HepG2 (cell line): Measurements from ENCODE around the gene TRMT2A. TPM values are rescaled to one million over a fixed set of nuclear protein-coding genes. Genes with fewer than 3 reads are reported as not detected.
A peak's percentile ranks its signal among the peaks of the same experiment; 100 is the strongest.

Experiments
- CBX5 ChIP-seq: sonication (generic); formaldehyde crosslinking; IDR thresholded peaks from 2 replicates; pipeline ENCODE4 v1.4.0; 2020; ENCODE audit warnings: missing genetic modification reagents, borderline replicate concordance
- GABPB1 ChIP-seq: IDR thresholded peaks from 2 replicates; pipeline ENCODE4 v1.6.1; 2016; ENCODE audit warnings: mild to moderate bottlenecking, missing genetic modification reagents, moderate library complexity, missing compliant biosample characterization
- HOXA5 ChIP-seq: sonication (generic); formaldehyde crosslinking; IDR thresholded peaks from 2 replicates; pipeline ENCODE4 v1.4.0; 2020; ENCODE audit warnings: missing genetic modification reagents
- IRF9 ChIP-seq: sonication (generic); formaldehyde crosslinking; IDR thresholded peaks from 2 replicates; pipeline ENCODE4 v1.8.0; 2022; ENCODE audit warnings: missing genetic modification reagents, mild to moderate bottlenecking, borderline replicate concordance
- KIAA2018 ChIP-seq: sonication (generic); formaldehyde crosslinking; IDR thresholded peaks from 2 replicates; pipeline ENCODE4 v1.5.0; 2020; ENCODE audit warnings: mild to moderate bottlenecking, missing genetic modification reagents, borderline replicate concordance
- MAFG ChIP-seq: sonication (generic); formaldehyde crosslinking; IDR thresholded peaks from 2 replicates; pipeline ENCODE4 v1.5.1; 2020; ENCODE audit warnings: mild to moderate bottlenecking, missing genetic modification reagents
- ZBTB21 ChIP-seq: sonication (generic); formaldehyde crosslinking; IDR thresholded peaks from 2 replicates; pipeline ENCODE4 v1.4.0; 2020; ENCODE audit warnings: missing genetic modification reagents
- ZBTB4 ChIP-seq: sonication (generic); formaldehyde crosslinking; IDR thresholded peaks from 2 replicates; pipeline ENCODE4 v1.4.0; 2020; ENCODE audit warnings: missing genetic modification reagents, mild to moderate bottlenecking, borderline replicate concordance
- ZMAT5 ChIP-seq: sonication (generic); formaldehyde crosslinking; IDR thresholded peaks from 2 replicates; pipeline ENCODE4 v1.5.0; 2020; ENCODE audit warnings: mild to moderate bottlenecking, low read depth, missing genetic modification reagents, borderline replicate concordance
- ZNF296 ChIP-seq: sonication (generic); formaldehyde crosslinking; conservative IDR thresholded peaks from 2 replicates; pipeline ENCODE4 v1.5.0; 2020; ENCODE audit warnings: mild to moderate bottlenecking, missing genetic modification reagents
- ZNF33B ChIP-seq: sonication (generic); formaldehyde crosslinking; IDR thresholded peaks from 2 replicates; pipeline ENCODE4 v1.5.1; 2020; ENCODE audit warnings: mild to moderate bottlenecking, missing genetic modification reagents
- ZNF644 ChIP-seq: IDR thresholded peaks from 2 replicates; pipeline ENCODE4 v1.6.1; 2016; ENCODE audit warnings: low read depth
- polyA plus RNA-seq, 8 experiments: library from polyadenylated mRNA; depleted of rRNA in 3 of 8; stranded (reverse) in 7 of 8; unstranded in 1 of 8; fragments of >200 nt; fragmentation: Illumina TruSeq in 4 of 8; extraction: Trizol in 4 of 8; gene quantifications; 2 replicates each; pipeline versions ENCODE4 v1.2.1 to v1.2.3, GENCODE V29; 2011 to 2016; ENCODE audit warnings: low read depth in 4 of 8, missing spikeins in 1 of 8, mixed read lengths in 1 of 8; ENCODE audit not compliant: insufficient read depth in 1 of 8
- total RNA-seq, 5 experiments: library from RNA; depleted of rRNA; stranded (reverse); fragments of >200 nt; fragmentation: Illumina TruSeq; extraction: Trizol; gene quantifications; 2 replicates each; pipeline ENCODE4 v1.2.3, GENCODE V29; 2016; ENCODE audit warnings: low read depth in 1 of 5

The TRMT2A gene
- total and polyA plus RNA-seq, 2 of the 13 experiments (the other 11 are each of a cell fraction or from before 2014, with no cell fraction given): 24.0 to 30.3 TPM

GRCh38 chr22:20080776-20081654 lies 36.0 kb downstream of the TRMT2A start (continued):
- no peak for TF ChIP-seq KIAA2018
- TF ChIP-seq ZNF644 (CRISPR knock-in tag): no peak
- no peak for TF ChIP-seq ZNF296 (CRISPR knock-in tag)
- no peak for TF ChIP-seq ZBTB4 (CRISPR knock-in tag)
- TF ChIP-seq ZMAT5 (CRISPR knock-in tag): no peak
- TF ChIP-seq ZBTB21 (CRISPR knock-in tag): no peak
- no peak for TF ChIP-seq MAFG (CRISPR knock-in tag)
- 0 out of 2 replicates have a peak, but pooled peaks have one; percentile 18 for TF ChIP-seq CBX5 (CRISPR knock-in tag)
- TF ChIP-seq IRF9 (CRISPR knock-in tag): peak; percentile 60; the same call in 1 of the 2 replicates
- no peak for TF ChIP-seq GABPB1 (CRISPR knock-in tag)
- TF ChIP-seq ZNF33B (CRISPR knock-in tag): 0 out of 2 replicates have a peak, but pooled peaks have one; percentile 54
- no peak for TF ChIP-seq HOXA5 (CRISPR knock-in tag)
